HG03442 (cell line): Measurements from ENCODE around the gene ATP9B.
"Not testable (repeated sequence)": the region's sequence is repeated elsewhere in the genome, so short reads cannot be mapped to it uniquely, and the experiment has no call there.

Experiments
- ATAC-seq: cut with Tn5 transposase; IDR thresholded peaks from one replicate; pipeline ENCODE4 v1.9.1; 2021; ENCODE audit warnings: mild to moderate bottlenecking, moderate library complexity; ENCODE audit not compliant: unreplicated experiment

The ATP9B gene

GRCh38 chr18:79071503-79072210, 2.5 kb downstream of the ATP9B start:
- no peak for ATAC-seq

GRCh38 chr18:79072655-79073054, 3.5 kb downstream of the ATP9B start:
- ATAC-seq = not testable (repeated sequence)

GRCh38 chr18:79077181-79077580, 8.0 kb downstream of the ATP9B start:
- no peak for ATAC-seq

- not testable (repeated sequence) for ATAC-seq
These were observed 9.6 kb downstream of the ATP9B start for GRCh38 chr18:79078791-79079190.

GRCh38 chr18:79092874-79093273, 23.7 kb downstream of the ATP9B start:
- ATAC-seq = no peak

- no peak for ATAC-seq
These were observed 24.8 kb downstream of the ATP9B start for GRCh38 chr18:79093986-79094385.

- no peak for ATAC-seq
These were observed 26.0 kb downstream of the ATP9B start for GRCh38 chr18:79095216-79095615.

GRCh38 chr18:79100944-79101343, 31.8 kb downstream of the ATP9B start:
- ATAC-seq = no peak

- no peak for ATAC-seq
These were observed 33.7 kb downstream of the ATP9B start for GRCh38 chr18:79102886-79103285.

- no peak for ATAC-seq
These were observed 34.9 kb downstream of the ATP9B start for GRCh38 chr18:79104137-79104536.

- no peak for ATAC-seq
These were observed 36.3 kb downstream of the ATP9B start for GRCh38 chr18:79105455-79105854.

- no peak for ATAC-seq
These were observed 36.9 kb downstream of the ATP9B start for GRCh38 chr18:79106084-79106483.

GRCh38 chr18:79107886-79108285, 38.7 kb downstream of the ATP9B start:
- no peak for ATAC-seq

GRCh38 chr18:79108549-79109215, 39.5 kb downstream of the ATP9B start:
- no peak for ATAC-seq

- ATAC-seq = no peak
These were observed 42.3 kb downstream of the ATP9B start for GRCh38 chr18:79111483-79111882.

- ATAC-seq = no peak
These were observed 48.2 kb downstream of the ATP9B start for GRCh38 chr18:79117385-79117784.

GRCh38 chr18:79117788-79118187, 48.6 kb downstream of the ATP9B start:
- no peak for ATAC-seq

- ATAC-seq = no peak
These were observed 49.6 kb downstream of the ATP9B start for GRCh38 chr18:79118797-79119196.

GRCh38 chr18:79121746-79122474, 52.7 kb downstream of the ATP9B start:
- ATAC-seq = no peak

- ATAC-seq = no peak
These were observed 54.8 kb downstream of the ATP9B start for GRCh38 chr18:79123948-79124347.

- ATAC-seq = no peak
These were observed 59.9 kb downstream of the ATP9B start for GRCh38 chr18:79129120-79129519.

- no peak for ATAC-seq
These were observed 64.5 kb downstream of the ATP9B start for GRCh38 chr18:79133724-79134123.
